H1 (cell line): Measurements from ENCODE around the gene SUSD5. TPM values are rescaled to one million over a fixed set of nuclear protein-coding genes. Genes with fewer than 3 reads are reported as not detected.

Source experiments
- CTCF ChIA-PET: fragments of 300-600 bp; sonication (Branson Sonifier 250); formaldehyde crosslinking; loops from one replicate; lab custom pipeline; 2021; ENCODE audit not compliant: partially characterized antibody; lab: Charles Lee
- POLR2A ChIA-PET: fragments of 300-600 bp; sonication (Branson Sonifier 250); formaldehyde crosslinking; loops from one replicate; lab custom pipeline; 2021; ENCODE audit warnings: inconsistent platforms; ENCODE audit not compliant: partially characterized antibody; lab: Charles Lee
- DNase-seq, 2 experiments: peaks; one replicate each; pipeline versions ENCODE4 v3.0.0 to v3.0.0-alpha.2; 2010 to 2022; ENCODE audit warnings: low spot score in 2 of 2, low read depth in 1 of 2, mixed read lengths in 1 of 2
- FAIRE-seq: peaks from 2 replicates; lab custom pipeline; 2011; peaks lifted over from hg19 to GRCh38; lab: Jason Lieb, UNC
- H2AFZ ChIP-seq: 2 replicates; pipeline ENCODE4 v1.8.1; 2012; ENCODE audit warnings: low read length, inconsistent platforms
- H2AK5ac ChIP-seq: 2 replicates; pipeline ENCODE4 v1.6.1; 2013; ENCODE audit warnings: low read depth, low read length
- H2BK120ac ChIP-seq: replicated peaks from 2 replicates; pipeline ENCODE3; 2013; ENCODE audit warnings: low read depth, low read length, inconsistent platforms
- H2BK12ac ChIP-seq: 2 replicates; pipeline ENCODE4 v1.6.1; 2013; ENCODE audit warnings: low read depth, low read length
- H2BK15ac ChIP-seq: 2 replicates; pipeline ENCODE4 v1.6.1; 2013; ENCODE audit warnings: low read length
- H2BK20ac ChIP-seq: 2 replicates; pipeline ENCODE4 v1.6.1; 2013; ENCODE audit warnings: low read length
- H2BK5ac ChIP-seq: 2 replicates; pipeline ENCODE4 v1.6.1; 2013; ENCODE audit warnings: low read depth, low read length
- H3K14ac ChIP-seq: 2 replicates; pipeline ENCODE4 v1.6.1; 2013; ENCODE audit warnings: inconsistent platforms; ENCODE audit not compliant: insufficient read length
- H3K18ac ChIP-seq: 2 replicates; pipeline ENCODE4 v1.6.1; 2013; ENCODE audit warnings: low read length; ENCODE audit errors: extremely low read depth
- H3K23ac ChIP-seq: 2 replicates; pipeline ENCODE4 v1.6.1; 2013; ENCODE audit warnings: inconsistent platforms; ENCODE audit not compliant: insufficient read length
- H3K23me2 ChIP-seq: 2 replicates; pipeline ENCODE4 v1.6.1; 2013; ENCODE audit warnings: low read depth, low read length
- H3K27ac ChIP-seq: 2 replicates; pipeline ENCODE4 v1.6.1; 2011; ENCODE audit warnings: low read depth, low read length, inconsistent platforms
- H3K27me3 ChIP-seq, 4 experiments: replicated peaks in 1 of 4; 1 replicate in 1 of 4; 2 replicates in 3 of 4; pipeline versions ENCODE4 v1.6.1 to v1.8.1; 2011 to 2013; ENCODE audit warnings: low read length in 3 of 4, mild to moderate bottlenecking in 3 of 4, inconsistent platforms in 2 of 4, mixed read lengths in 2 of 4, moderate library complexity in 1 of 4; ENCODE audit not compliant: control insufficient read depth in 3 of 4, insufficient read depth in 3 of 4; ENCODE audit errors: extremely low read depth in 1 of 4
- H3K36me3 ChIP-seq, 4 experiments: 2 replicates each; pipeline versions ENCODE4 v1.6.1 to v1.8.1; 2011 to 2013; ENCODE audit warnings: mild to moderate bottlenecking in 4 of 4, low read length in 3 of 4, moderate library complexity in 2 of 4, control low read depth in 1 of 4, inconsistent platforms in 1 of 4; ENCODE audit not compliant: insufficient read depth in 4 of 4, control insufficient read depth in 2 of 4
- H3K4ac ChIP-seq: replicated peaks from 2 replicates; pipeline ENCODE3; 2013; ENCODE audit warnings: low read length, low read depth, mixed read lengths, inconsistent platforms; ENCODE audit not compliant: insufficient read length
- H3K4me1 ChIP-seq, 4 experiments: replicated peaks in 1 of 4; 1 replicate in 1 of 4; 2 replicates in 3 of 4; pipeline versions ENCODE4 v1.6.1 to v1.8.1; 2011 to 2013; ENCODE audit warnings: low read length in 3 of 4, inconsistent platforms in 2 of 4, mixed read lengths in 1 of 4; ENCODE audit not compliant: insufficient read depth in 4 of 4, control insufficient read depth in 3 of 4
- H3K4me2 ChIP-seq, 2 experiments: 2 replicates each; pipeline versions ENCODE4 v1.6.1 to v1.8.1; 2011 to 2013; ENCODE audit warnings: low read depth in 2 of 2, low read length in 2 of 2, control low read depth in 1 of 2, inconsistent platforms in 1 of 2, mild to moderate bottlenecking in 1 of 2; ENCODE audit not compliant: insufficient read depth in 1 of 2
- H3K4me3 ChIP-seq, 4 experiments: fragments of 200-600, 300-600 bp in 1 of 4; sonication (generic), shearing (Covaris generic), sonication (Bioruptor Twin) in 1 of 4; 2 replicates each; pipeline versions ENCODE4 v1.5.1 to v1.8.1; 2011 to 2016; ENCODE audit warnings: low read length in 4 of 4, low read depth in 3 of 4, control low read depth in 2 of 4, inconsistent platforms in 2 of 4, mild to moderate bottlenecking in 2 of 4, mixed read lengths in 1 of 4, moderate library complexity in 1 of 4; ENCODE audit not compliant: insufficient read depth in 2 of 4; ENCODE audit errors: extremely low read depth in 1 of 4
- H3K56ac ChIP-seq: replicated peaks from 2 replicates; pipeline ENCODE3; 2013; ENCODE audit warnings: low read depth, mild to moderate bottlenecking, mixed read lengths, low read length, inconsistent platforms; ENCODE audit not compliant: insufficient read length
- H3K79me1 ChIP-seq: 2 replicates; pipeline ENCODE4 v1.6.1; 2013; ENCODE audit warnings: low read depth, low read length, control low read depth
- H3K79me2 ChIP-seq, 2 experiments: 2 replicates each; pipeline versions ENCODE4 v1.6.1 to v1.8.1; 2012 to 2013; ENCODE audit warnings: low read length in 2 of 2, mild to moderate bottlenecking in 2 of 2, inconsistent platforms in 1 of 2; ENCODE audit not compliant: insufficient read depth in 2 of 2, control insufficient read depth in 1 of 2
- H3K9ac ChIP-seq, 4 experiments: replicated peaks in 1 of 4; 1 replicate in 1 of 4; 2 replicates in 3 of 4; pipeline versions ENCODE4 v1.6.1 to v1.8.1; 2011 to 2013; ENCODE audit warnings: low read depth in 3 of 4, low read length in 3 of 4, control low read depth in 2 of 4, mild to moderate bottlenecking in 2 of 4, moderate library complexity in 2 of 4, inconsistent platforms in 1 of 4; ENCODE audit errors: extremely low read depth in 1 of 4
- H3K9me3 ChIP-seq, 2 experiments: 2 replicates each; pipeline versions ENCODE4 v1.6.1 to v1.8.1; 2012 to 2013; ENCODE audit warnings: mild to moderate bottlenecking in 2 of 2, moderate library complexity in 2 of 2, control low read depth in 1 of 2, inconsistent platforms in 1 of 2, low read depth in 1 of 2, low read length in 1 of 2, mixed read lengths in 1 of 2; ENCODE audit not compliant: insufficient read depth in 2 of 2
- H4K20me1 ChIP-seq, 2 experiments: replicated peaks in 1 of 2; 2 replicates each; pipeline versions ENCODE3 to v1.8.1; 2011 to 2013; ENCODE audit warnings: inconsistent platforms in 2 of 2, low read length in 2 of 2, mild to moderate bottlenecking in 1 of 2; ENCODE audit not compliant: insufficient read depth in 2 of 2, control insufficient read depth in 1 of 2
- H4K5ac ChIP-seq: 2 replicates; pipeline ENCODE4 v1.6.1; 2013; ENCODE audit warnings: low read length, low read depth, mixed read lengths, inconsistent platforms; ENCODE audit not compliant: insufficient read length
- H4K8ac ChIP-seq: 2 replicates; pipeline ENCODE4 v1.8.0; 2013; ENCODE audit warnings: mild to moderate bottlenecking, moderate library complexity, low read length, inconsistent platforms; ENCODE audit not compliant: insufficient read depth; ENCODE audit errors: extremely low read depth
- H4K91ac ChIP-seq: replicated peaks from 2 replicates; pipeline ENCODE3; 2013; ENCODE audit warnings: low read length, mixed read lengths, inconsistent platforms; ENCODE audit not compliant: insufficient read length
- CHD2 ChIP-seq: IDR thresholded peaks from 2 replicates; pipeline ENCODE4 v1.6.1; 2012; ENCODE audit warnings: low read length, improper control_type of control experiment
- MAFK ChIP-seq: IDR thresholded peaks from 2 replicates; pipeline ENCODE4 v1.6.1; 2012; ENCODE audit warnings: low read depth, mild to moderate bottlenecking, improper control_type of control experiment, low read length
- MAX ChIP-seq: IDR thresholded peaks from 2 replicates; pipeline ENCODE4 v1.6.1; 2012; ENCODE audit warnings: inconsistent platforms
- POLR2A ChIP-seq, 2 experiments: IDR thresholded peaks; 1 replicate in 1 of 2; 2 replicates in 1 of 2; pipeline ENCODE4 v1.6.1; 2011; ENCODE audit warnings: low read depth in 2 of 2, low read length in 2 of 2, mild to moderate bottlenecking in 2 of 2; ENCODE audit errors: control extremely low read depth in 1 of 2
- POU5F1 ChIP-seq: IDR thresholded peaks from 2 replicates; pipeline ENCODE4 v1.6.1; 2011; ENCODE audit warnings: low read depth, mild to moderate bottlenecking, low read length, moderate library complexity
- RAD21 ChIP-seq, 2 experiments: IDR thresholded peaks in 1 of 2; conservative IDR thresholded peaks in 1 of 2; 2 replicates each; pipeline ENCODE4 v1.6.1; 2011; ENCODE audit warnings: low read depth in 2 of 2, low read length in 2 of 2, improper control_type of control experiment in 1 of 2, inconsistent platforms in 1 of 2, mild to moderate bottlenecking in 1 of 2, moderate library complexity in 1 of 2
- RBBP5 ChIP-seq: IDR thresholded peaks from 2 replicates; pipeline ENCODE4 v1.7.1; 2012; ENCODE audit warnings: low read depth, mild to moderate bottlenecking, inconsistent platforms, low read length, moderate library complexity, borderline replicate concordance
- RFX5 ChIP-seq: IDR thresholded peaks from 2 replicates; pipeline ENCODE4 v1.6.1; 2011; ENCODE audit warnings: low read depth, low read length, improper control_type of control experiment, borderline replicate concordance
- RNF2 ChIP-seq: fragments of 200-900, 300-1000 bp; sonication (generic); IDR thresholded peaks from 2 replicates; pipeline ENCODE4 v1.7.1; 2016; ENCODE audit warnings: borderline replicate concordance, low read depth, mild to moderate bottlenecking, antibody characterized with exemption, low read length; ENCODE audit not compliant: poor library complexity, severe bottlenecking; ENCODE audit errors: missing control alignments
- SP2 ChIP-seq: IDR thresholded peaks from 2 replicates; pipeline ENCODE4 v1.6.1; 2012; ENCODE audit warnings: mild to moderate bottlenecking, low read length, inconsistent platforms
- SUZ12 ChIP-seq: fragments of 200-600 bp; sonication (generic); IDR thresholded peaks from 2 replicates; pipeline ENCODE4 v1.6.1; 2012; ENCODE audit warnings: mild to moderate bottlenecking, inconsistent platforms, low read length, moderate library complexity, mixed read lengths
- TAF7 ChIP-seq: optimal IDR thresholded peaks from 2 replicates; pipeline ENCODE3; 2011; ENCODE audit warnings: low read depth, mild to moderate bottlenecking, inconsistent platforms, low read length, moderate library complexity, borderline replicate concordance
- WGBS, 2 experiments: shearing (Covaris generic) in 1 of 2; methylation state at CpG; one replicate each; pipeline versions ENCODE4 v1.1.6 to v1.1.7; 2013 to 2015; ENCODE audit warnings: low lambda C conversion rate in 2 of 2, mixed read lengths in 2 of 2, inconsistent platforms in 1 of 2, low coverage in 1 of 2, missing lambda C conversion rate in 1 of 2; ENCODE audit not compliant: insufficient replicate concordance in 2 of 2, insufficient coverage in 1 of 2, insufficient read length in 1 of 2; ENCODE audit errors: extremely low coverage in 1 of 2, missing lambda C conversion rate in 1 of 2; 5-methylcytosine and 5-hydroxymethylcytosine counted together
- polyA plus RNA-seq, 7 experiments: library from polyadenylated mRNA; depleted of rRNA in 3 of 7; stranded (reverse) in 5 of 7; unstranded in 2 of 7; fragments of >200 nt in 5 of 7; fragments of 200-250 nt in 2 of 7; gene quantifications; 1 replicate in 5 of 7; 2 replicates in 1 of 7; 4 replicates in 1 of 7; pipeline versions ENCODE4 v1.2.1 to v1.2.3, GENCODE V29; 2011 to 2013; ENCODE audit warnings: missing spikeins in 2 of 7, mixed read lengths in 2 of 7
- total RNA-seq: library from RNA; stranded (reverse); fragmentation: NEBNext Ultra II Directional; extraction: Animal tissue kit (Norgen Biotek cat#: 25700); gene quantifications from 2 replicates; pipeline ENCODE4 v1.2.1, GENCODE V29; 2021

SUSD5 gene
- total and polyA plus RNA-seq, 2 of the 8 experiments (the other 6 are each of a cell fraction or from before 2014, with no cell fraction given), result 0.92 to 3.3 TPM

- ChIA-PET POLR2A (interaction anchor here (1.9 kb wide), 1 partner anchor 8 kb away, joined by 5 read pairs; no protein-coding TSS in a partner anchor), CTCF (interaction anchor here (0.6 to 5.6 kb wide), 12 partner anchors 11 to 226 kb away, joined by 3 to 43 read pairs (median 4); no protein-coding TSS in a partner anchor)
- no peak overlapping the region for H3K56ac ChIP-seq
- H3K18ac ChIP-seq, result no peak overlapping the region
- H2AFZ ChIP-seq, result no peak overlapping the region
- no peak for DNase-seq
- H3K23me2 ChIP-seq, result no peaks in the 10 kb centered on the region
- H3K4me2 ChIP-seq, result no peak overlapping the region
- no peak for FAIRE-seq
- H4K8ac ChIP-seq, result no peak overlapping the region
- no peak overlapping the region for H4K91ac ChIP-seq
- H3K14ac ChIP-seq, result no peak overlapping the region
- 89% methylated on average over 8 of the region's 8 CpGs; no CpG with 5 or more reads in 1 of the 2 experiments for WGBS, 2 experiments
- H3K79me1 ChIP-seq, result no peaks in the 10 kb centered on the region
- no peak overlapping the region for H2BK120ac ChIP-seq
- no peak overlapping the region for H2BK5ac ChIP-seq
- no peak overlapping the region for H2BK12ac ChIP-seq
- H4K5ac ChIP-seq, result no peak overlapping the region
- H2AK5ac ChIP-seq, result no peak overlapping the region
- H3K9ac ChIP-seq, result no peak overlapping the region
- no peaks in the 10 kb centered on the region for H3K9me3 ChIP-seq
- H3K4me3 ChIP-seq, result no peak overlapping the region
- no peak overlapping the region for H3K23ac ChIP-seq
- no peaks in the 10 kb centered on the region for H3K27me3 ChIP-seq
- H3K27ac ChIP-seq, result no peak overlapping the region
- no peak overlapping the region for H2BK15ac ChIP-seq
- H3K36me3 ChIP-seq, result peaks cover 0 to 3% (median 0%) of the 10 kb centered on the region in 4 experiments; a peak in 3 of 8 replicates
- no peaks in the 10 kb centered on the region for H4K20me1 ChIP-seq
- H3K4me1 ChIP-seq, result no peaks in the 10 kb centered on the region
- H3K4ac ChIP-seq, result no peak overlapping the region
- H3K79me2 ChIP-seq, result no peaks in the 10 kb centered on the region
- no peak overlapping the region for H2BK20ac ChIP-seq
- TF ChIP-seq SUZ12 (no peak), CHD2 (no peak), MAX (no peak), RBBP5 (no peak), RAD21 (IDR thresholded peaks at IDR 0.05 in 1 of 2, conservative IDR thresholded peaks at IDR 0.05 in 1 of 2; ENCODE audit: low read depth in 2 of 2, low read length in 2 of 2) (no peak), SP2 (no peak), RNF2 (no peak), RFX5 (no peak), POLR2A (IDR thresholded peaks at IDR 0.05; ENCODE audit: control extremely low read depth in 1 of 2, low read depth in 2 of 2, low read length in 2 of 2) (no peak), POU5F1 (no peak), TAF7 (no peak), MAFK (no peak)
These were observed 71.7 kb downstream of the SUSD5 start for GRCh38 chr3:33146791-33147445.
